ENCODE results near the gene EIPR1. TPM values are rescaled to one million over a fixed set of nuclear protein-coding genes. Genes with fewer than 3 reads are reported as not detected.

The EIPR1 gene
- total and polyA plus RNA-seq, 9 donors: 6.6 to 16.6 (median 8.9) TPM

- DNase-seq: peak; percentile 57 to 83 (median 75)
- no peak overlapping the region for H3K27ac ChIP-seq
- intact Hi-C loops (cut with DNase I): loop anchor here in 3 of 4 donors (2.0 to 10.0 kb wide), 4 partner anchors 37 to 231 kb away; partner anchors contain the start of gene ALLC (in 1 of the 3)
These were observed 46.0 kb upstream of the EIPR1 start for GRCh38 chr2:3423492-3424170.

DNA sequence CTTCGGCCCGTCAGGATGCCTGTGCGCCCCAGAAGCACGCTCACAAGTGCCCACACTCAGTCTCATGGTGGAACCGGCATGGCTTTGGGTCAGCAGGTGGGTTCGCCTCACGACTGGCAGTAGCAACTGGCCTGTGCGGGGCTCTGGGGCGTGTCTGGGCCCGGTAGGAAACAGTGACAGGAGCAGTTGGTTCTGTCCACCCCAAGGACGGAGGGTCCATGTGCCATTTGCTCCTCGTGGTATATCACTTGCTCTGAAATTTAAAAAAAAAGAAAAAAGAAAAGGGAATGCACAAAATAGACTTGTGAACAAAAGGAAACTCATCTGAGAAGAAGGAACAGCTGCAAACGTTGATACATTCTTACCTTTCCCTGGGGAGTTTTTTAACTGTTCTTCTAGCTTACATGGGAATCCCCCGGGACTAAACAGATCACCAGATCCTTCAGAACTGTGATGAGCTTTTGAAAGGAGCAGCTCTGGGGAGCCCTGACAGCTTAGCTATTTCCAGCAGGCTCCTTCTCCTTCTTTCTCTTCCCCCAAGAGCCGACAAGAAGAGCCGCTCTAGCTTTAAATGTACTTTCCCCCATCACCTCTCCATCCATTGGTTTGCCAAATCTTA, 44.7 kb upstream of the EIPR1 start:
- H3K4me1 ChIP-seq (ENCODE audit: insufficient read depth): no peaks in the 10 kb centered on the region
- H3K27ac ChIP-seq: no peak overlapping the region
- H3K27me3 ChIP-seq: no peaks in the 10 kb centered on the region
- TF ChIP-seq CTCF (IDR thresholded peaks at IDR 0.05) (no peak), EP300 (IDR thresholded peaks at IDR 0.05) (no peak), POLR2A (IDR thresholded peaks at IDR 0.05) (no peak)
- intact Hi-C loops (cut with DNase I): loop anchor here in 3 of 4 donors (5.0 to 10.0 kb wide), 3 partner anchors 113 to 233 kb away; partner anchors contain the start of gene ALLC (in 1 of the 3)
- H3K9me3 ChIP-seq: no peaks in the 10 kb centered on the region
- no peak overlapping the region for H3K4me3 ChIP-seq
- WGBS, 3 donors: 82 to 88% (median 83%) methylated on average over 16 of the region's 16 CpGs
- H3K36me3 ChIP-seq: no peaks in the 10 kb centered on the region
- DNase-seq: no peak

More at GRCh38 chr2:3423492-3424170, 46.0 kb upstream of the EIPR1 start:
- H3K4me1 ChIP-seq (ENCODE audit: insufficient read depth): no peaks in the 10 kb centered on the region
- H3K9me3 ChIP-seq: no peaks in the 10 kb centered on the region
- 65 to 70% (median 69%) methylated on average over 19 of the region's 19 CpGs for WGBS, 3 donors
- no peak overlapping the region for H3K4me3 ChIP-seq
- no peaks in the 10 kb centered on the region for H3K36me3 ChIP-seq
- TF ChIP-seq EP300 (IDR thresholded peaks at IDR 0.05) (no peak), CTCF (IDR thresholded peaks at IDR 0.05) (peak; percentile 72 to 92 (median 89))
- no peaks in the 10 kb centered on the region for H3K27me3 ChIP-seq

DNA sequence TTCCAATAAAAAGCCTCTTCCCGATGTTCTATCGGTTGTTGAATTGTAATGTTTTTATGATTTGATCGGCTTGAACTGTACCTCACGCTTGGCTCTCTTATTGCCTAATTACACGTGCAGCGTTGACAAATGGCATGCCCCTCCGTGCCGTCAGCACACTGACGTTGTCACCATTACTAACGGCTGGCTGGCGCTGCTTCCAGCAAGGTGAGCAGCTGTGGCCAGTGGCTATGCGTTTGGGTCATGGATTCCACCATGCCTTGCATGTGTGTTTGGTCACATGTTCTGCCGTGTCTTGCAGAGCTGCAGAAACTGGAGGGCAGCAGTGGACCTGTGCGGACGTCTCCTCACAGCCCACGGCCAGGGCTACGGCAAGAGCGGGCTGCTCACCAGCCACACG, 44.0 kb upstream of the EIPR1 start:
- no peak overlapping the region for H3K27ac ChIP-seq
- no peaks in the 10 kb centered on the region for H3K4me1 ChIP-seq (ENCODE audit: insufficient read depth)
- DNase-seq: no peak
- WGBS, 3 donors: 86 to 88% (median 88%) methylated on average over 19 of the region's 19 CpGs
- no peak overlapping the region for H3K4me3 ChIP-seq
- H3K27me3 ChIP-seq: no peaks in the 10 kb centered on the region
- no peaks in the 10 kb centered on the region for H3K36me3 ChIP-seq
- intact Hi-C loops (cut with DNase I): loop anchor here in 3 of 4 donors (5.0 to 10.0 kb wide), 3 partner anchors 113 to 233 kb away; partner anchors contain the start of gene ALLC (in 1 of the 3)
- no peak for TF ChIP-seq CTCF (IDR thresholded peaks at IDR 0.05)
- TF ChIP-seq EP300 (IDR thresholded peaks at IDR 0.05): no peak
- no peak for TF ChIP-seq POLR2A (IDR thresholded peaks at IDR 0.05)
- no peaks in the 10 kb centered on the region for H3K9me3 ChIP-seq

- no peak for DNase-seq
- intact Hi-C loops (cut with DNase I): loop anchor here in 3 of 4 donors (5.0 to 10.0 kb wide), 3 partner anchors 114 to 234 kb away; partner anchors contain the start of gene ALLC (in 1 of the 3)
- WGBS, 3 donors: 80 to 89% (median 83%) methylated on average over 14 of the region's 14 CpGs
- no peaks in the 10 kb centered on the region for H3K36me3 ChIP-seq
- H3K9me3 ChIP-seq: no peaks in the 10 kb centered on the region
- TF ChIP-seq EP300 (IDR thresholded peaks at IDR 0.05) (no peak), POLR2A (IDR thresholded peaks at IDR 0.05) (no peak), CTCF (IDR thresholded peaks at IDR 0.05) (no peak)
- no peaks in the 10 kb centered on the region for H3K27me3 ChIP-seq
- H3K4me1 ChIP-seq (ENCODE audit: insufficient read depth): no peaks in the 10 kb centered on the region
- no peak overlapping the region for H3K4me3 ChIP-seq
- no peak overlapping the region for H3K27ac ChIP-seq
These were observed 43.3 kb upstream of the EIPR1 start for GRCh38 chr2:3420769-3421397.

All from ovary (tissue), 9 donors.